ENCODE results near the gene CCDC197. TPM values are rescaled to one million over a fixed set of nuclear protein-coding genes. Genes with fewer than 3 reads are reported as not detected.

The CCDC197 gene
- total RNA-seq, 1 donor from 2014 or later: not detected

DNA sequence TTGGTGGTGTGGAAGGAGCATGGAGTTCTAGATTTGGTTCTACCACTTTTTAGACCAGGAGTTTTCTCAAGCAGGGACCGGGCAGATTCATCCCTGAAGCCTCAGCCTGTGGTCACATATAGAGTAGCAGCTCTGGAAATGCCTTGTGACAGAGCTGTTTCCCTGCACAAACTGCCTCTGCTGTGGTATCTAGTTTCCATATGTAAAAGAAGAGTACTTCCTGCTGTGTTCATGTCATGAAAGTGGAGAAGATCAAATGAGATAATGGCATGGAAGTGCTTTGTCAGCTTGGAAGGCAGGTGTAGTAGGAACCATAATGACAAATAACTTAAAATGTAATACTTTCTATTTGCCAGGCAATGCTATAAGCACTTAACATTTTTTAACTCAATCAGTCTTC, 55.1 kb downstream of the CCDC197 start:
- H3K9me3 Mint-ChIP-seq: no peaks in the 10 kb centered on the region
- Histone ChIP-seq H3K9me3 (ENCODE audit: low read depth) (no peaks in the 10 kb centered on the region), H3K9ac (no peak overlapping the region), H3K4me2 (no peak overlapping the region), H3K79me2 (ENCODE audit: low read depth) (no peaks in the 10 kb centered on the region), H3K4me3 (no peak overlapping the region), H3K4me1 (peaks cover 4% of the 10 kb centered on the region), H3K27me3 (no peaks in the 10 kb centered on the region), H3F3A (ENCODE audit: low read depth) (no peaks in the 10 kb centered on the region), H2AFZ (replicated peaks) (no peak overlapping the region), H3K36me3 (no peaks in the 10 kb centered on the region), H4K20me1 (ENCODE audit: low read depth) (no peaks in the 10 kb centered on the region), H3K27ac (no peak overlapping the region)
- H3K36me3 Mint-ChIP-seq: peaks cover 50% of the 10 kb centered on the region
- TF ChIP-seq, protein P1, sequence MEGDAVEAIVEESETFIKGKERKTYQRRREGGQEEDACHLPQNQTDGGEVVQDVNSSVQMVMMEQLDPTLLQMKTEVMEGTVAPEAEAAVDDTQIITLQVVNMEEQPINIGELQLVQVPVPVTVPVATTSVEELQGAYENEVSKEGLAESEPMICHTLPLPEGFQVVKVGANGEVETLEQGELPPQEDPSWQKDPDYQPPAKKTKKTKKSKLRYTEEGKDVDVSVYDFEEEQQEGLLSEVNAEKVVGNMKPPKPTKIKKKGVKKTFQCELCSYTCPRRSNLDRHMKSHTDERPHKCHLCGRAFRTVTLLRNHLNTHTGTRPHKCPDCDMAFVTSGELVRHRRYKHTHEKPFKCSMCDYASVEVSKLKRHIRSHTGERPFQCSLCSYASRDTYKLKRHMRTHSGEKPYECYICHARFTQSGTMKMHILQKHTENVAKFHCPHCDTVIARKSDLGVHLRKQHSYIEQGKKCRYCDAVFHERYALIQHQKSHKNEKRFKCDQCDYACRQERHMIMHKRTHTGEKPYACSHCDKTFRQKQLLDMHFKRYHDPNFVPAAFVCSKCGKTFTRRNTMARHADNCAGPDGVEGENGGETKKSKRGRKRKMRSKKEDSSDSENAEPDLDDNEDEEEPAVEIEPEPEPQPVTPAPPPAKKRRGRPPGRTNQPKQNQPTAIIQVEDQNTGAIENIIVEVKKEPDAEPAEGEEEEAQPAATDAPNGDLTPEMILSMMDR (IDR thresholded peaks at IDR 0.05): no peak
- TF ChIP-seq EZH2phosphoT487 (IDR thresholded peaks at IDR 0.05): no peak
- no peak for TF ChIP-seq EZH2 (IDR thresholded peaks at IDR 0.05)
- H3K4me3 Mint-ChIP-seq: no peak overlapping the region
- no peak overlapping the region for H3K27ac Mint-ChIP-seq
- DNase-seq (ENCODE audit: low spot score): no peak
- peaks cover 42% of the 10 kb centered on the region for H3K4me1 Mint-ChIP-seq
- peaks cover 6% of the 10 kb centered on the region for H3K27me3 Mint-ChIP-seq (ENCODE audit: insufficient read depth, low read depth)

DNA sequence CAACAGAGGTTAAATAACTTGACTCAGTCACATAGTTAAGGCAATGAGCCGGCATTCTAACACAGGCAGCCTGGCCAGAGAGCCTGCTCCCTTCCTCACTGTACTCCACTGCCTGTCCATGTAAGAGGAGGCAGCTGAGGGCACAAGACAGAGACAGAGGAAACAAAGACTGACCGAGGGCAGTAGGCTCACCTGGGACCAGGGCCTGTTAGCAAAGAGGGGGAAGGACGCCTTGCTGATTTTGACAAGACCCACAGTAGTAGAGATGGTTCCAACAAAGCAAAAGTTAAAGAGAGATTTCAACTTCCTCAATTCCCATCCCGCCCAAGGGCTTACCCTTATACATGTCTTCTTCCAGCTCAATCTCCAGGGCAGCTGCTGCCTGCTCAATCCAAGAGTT, 55.6 kb downstream of the CCDC197 start:
- no peak overlapping the region for H3K9ac ChIP-seq
- TF ChIP-seq EZH2 (IDR thresholded peaks at IDR 0.05): no peak
- TF ChIP-seq, protein P1 (IDR thresholded peaks at IDR 0.05): no peak
- H4K20me1 ChIP-seq (ENCODE audit: low read depth): no peaks in the 10 kb centered on the region
- H3K4me2 ChIP-seq: no peak overlapping the region
- no peak overlapping the region for H3K27ac ChIP-seq
- H3F3A ChIP-seq (ENCODE audit: low read depth): no peaks in the 10 kb centered on the region
- Mint-ChIP-seq H3K4me1 (peaks cover 38% of the 10 kb centered on the region), H3K4me3 (no peak overlapping the region), H3K36me3 (peaks cover 53% of the 10 kb centered on the region), H3K27me3 (ENCODE audit: insufficient read depth, low read depth) (peaks cover 6% of the 10 kb centered on the region), H3K27ac (no peak overlapping the region), H3K9me3 (no peaks in the 10 kb centered on the region)
- no peaks in the 10 kb centered on the region for H3K36me3 ChIP-seq
- H3K79me2 ChIP-seq (ENCODE audit: low read depth): no peaks in the 10 kb centered on the region
- H3K9me3 ChIP-seq (ENCODE audit: low read depth): no peaks in the 10 kb centered on the region
- DNase-seq (ENCODE audit: low spot score): no peak
- H3K27me3 ChIP-seq: no peaks in the 10 kb centered on the region
- peaks cover 4% of the 10 kb centered on the region for H3K4me1 ChIP-seq
- no peak overlapping the region for H3K4me3 ChIP-seq
- no peak overlapping the region for H2AFZ ChIP-seq (replicated peaks)

DNA sequence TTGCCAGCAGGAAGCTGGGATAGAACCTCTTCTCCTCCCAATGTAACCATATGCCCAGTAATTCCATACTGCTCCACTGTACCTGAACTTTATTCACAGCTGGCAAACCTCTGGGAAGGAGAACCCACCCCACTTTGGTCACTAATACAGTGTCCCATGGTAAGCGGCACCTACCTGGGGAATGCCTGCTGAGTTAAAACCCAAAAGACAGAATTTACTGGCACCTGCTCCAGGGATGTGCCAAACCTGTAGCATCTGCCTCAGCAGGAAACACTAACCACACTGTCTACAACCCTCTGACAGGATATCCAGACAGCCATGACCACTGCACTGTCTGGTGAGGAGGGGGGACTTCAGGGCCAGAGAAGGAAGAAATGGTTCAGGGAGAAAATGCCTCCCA, 57.3 kb downstream of the CCDC197 start:
- H2AFZ ChIP-seq (replicated peaks): no peak overlapping the region
- H3K4me3 Mint-ChIP-seq: no peak overlapping the region
- H3K4me1 ChIP-seq: peaks cover 4% of the 10 kb centered on the region
- no peaks in the 10 kb centered on the region for H3K79me2 ChIP-seq (ENCODE audit: low read depth)
- no peak overlapping the region for H3K9ac ChIP-seq
- H3K4me3 ChIP-seq: no peak overlapping the region
- no peak overlapping the region for H3K27ac Mint-ChIP-seq
- no peak overlapping the region for H3K27ac ChIP-seq
- no peaks in the 10 kb centered on the region for H3K27me3 Mint-ChIP-seq (ENCODE audit: insufficient read depth, low read depth)
- H3K36me3 ChIP-seq: no peaks in the 10 kb centered on the region
- no peaks in the 10 kb centered on the region for H3K9me3 ChIP-seq (ENCODE audit: low read depth)
- peaks cover 22% of the 10 kb centered on the region for H3K4me1 Mint-ChIP-seq
- peaks cover 4% of the 10 kb centered on the region for H4K20me1 ChIP-seq (ENCODE audit: low read depth)
- peaks cover 58% of the 10 kb centered on the region for H3K36me3 Mint-ChIP-seq
- no peak for DNase-seq (ENCODE audit: low spot score)
- H3F3A ChIP-seq (ENCODE audit: low read depth): no peaks in the 10 kb centered on the region
- H3K4me2 ChIP-seq: no peak overlapping the region
- TF ChIP-seq EZH2 (IDR thresholded peaks at IDR 0.05): no peak
- TF ChIP-seq, protein P1 (IDR thresholded peaks at IDR 0.05): no peak
- no peak for TF ChIP-seq EZH2phosphoT487 (IDR thresholded peaks at IDR 0.05)
- H3K9me3 Mint-ChIP-seq: no peaks in the 10 kb centered on the region
- H3K27me3 ChIP-seq: no peaks in the 10 kb centered on the region

Measured in neural progenitor cell (in vitro differentiated cells).